Measurements from ENCODE around the gene DDX23.

GRCh38 chr12:48788854-48789775 is 62.8 kb downstream of the DDX23 start, which contains the start of gene ADCY6:
- TF ChIP-seq POLR2A (IDR thresholded peaks at IDR 0.05) (no peak), POLR2AphosphoS5 (IDR thresholded peaks at IDR 0.05) (peak in 1 of 3 donors; percentile 23), CTCF (IDR thresholded peaks at IDR 0.05) (no peak)

Measured in breast epithelium (tissue), 3 donors.